Ectodermal cell (in vitro differentiated cells): ENCODE measurements around the gene SYCP1.

ENCODE experiments used
- H3K27ac ChIP-seq: 2 replicates; pipeline ENCODE4 v1.7.0; 2013; ENCODE audit warnings: mild to moderate bottlenecking, low read depth, low read length; ENCODE audit not compliant: insufficient read depth, poor library complexity, severe bottlenecking
- H3K27me3 ChIP-seq: 2 replicates; pipeline ENCODE4 v1.7.0; 2013; ENCODE audit warnings: mild to moderate bottlenecking, low read length; ENCODE audit not compliant: insufficient read depth, control insufficient read depth, poor library complexity, severe bottlenecking
- H3K36me3 ChIP-seq: one replicate; pipeline ENCODE4 v1.7.0; 2013; ENCODE audit warnings: low read length; ENCODE audit not compliant: control insufficient read depth, insufficient read depth
- H3K4me1 ChIP-seq: one replicate; pipeline ENCODE4 v1.7.0; 2013; ENCODE audit warnings: low read length; ENCODE audit not compliant: control insufficient read depth, insufficient read depth
- H3K4me3 ChIP-seq: 2 replicates; pipeline ENCODE4 v1.7.0; 2013; ENCODE audit warnings: low read depth, low read length, control low read depth; ENCODE audit not compliant: insufficient read depth
- H3K9me3 ChIP-seq: 2 replicates; pipeline ENCODE4 v1.7.0; 2013; ENCODE audit warnings: mild to moderate bottlenecking, low read length, moderate library complexity; ENCODE audit not compliant: control insufficient read depth
- WGBS, 2 experiments: methylation state at CpG; one replicate each; pipeline ENCODE4 v1.1.7; 2013; ENCODE audit warnings: missing lambda C conversion rate in 2 of 2; 5-methylcytosine and 5-hydroxymethylcytosine counted together

SYCP1 gene

DNA sequence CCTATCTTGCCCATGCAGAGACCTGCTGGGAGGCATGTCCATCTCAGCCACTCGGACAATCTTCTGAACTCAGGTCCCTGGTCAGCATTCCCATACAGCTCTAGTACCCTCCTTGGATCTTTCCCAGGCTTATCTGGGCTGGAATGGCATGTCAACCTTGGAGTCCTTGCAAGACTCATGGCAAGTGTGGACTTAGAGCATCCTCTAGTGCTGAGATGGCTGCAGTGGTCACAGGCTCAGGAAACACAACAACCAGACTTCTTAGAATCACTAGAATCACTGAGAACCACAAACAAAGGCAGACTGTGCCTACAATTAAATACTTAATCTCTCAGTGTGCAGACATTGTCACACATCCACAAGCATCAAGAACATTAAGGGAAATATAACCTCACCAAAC, 101.9 kb downstream of the SYCP1 start:
- WGBS, 2 experiments: 88 to 93% methylated on average over 1 of the region's 1 CpG
- H3K4me3 ChIP-seq: no peak overlapping the region
- H3K4me1 ChIP-seq: no peaks in the 10 kb centered on the region
- no peaks in the 10 kb centered on the region for H3K27me3 ChIP-seq
- H3K9me3 ChIP-seq: no peaks in the 10 kb centered on the region
- no peaks in the 10 kb centered on the region for H3K36me3 ChIP-seq
- H3K27ac ChIP-seq: no peak overlapping the region

GRCh38 chr1:114959423-114959822, 104.8 kb downstream of the SYCP1 start:
- H3K4me1 ChIP-seq: no peaks in the 10 kb centered on the region

DNA sequence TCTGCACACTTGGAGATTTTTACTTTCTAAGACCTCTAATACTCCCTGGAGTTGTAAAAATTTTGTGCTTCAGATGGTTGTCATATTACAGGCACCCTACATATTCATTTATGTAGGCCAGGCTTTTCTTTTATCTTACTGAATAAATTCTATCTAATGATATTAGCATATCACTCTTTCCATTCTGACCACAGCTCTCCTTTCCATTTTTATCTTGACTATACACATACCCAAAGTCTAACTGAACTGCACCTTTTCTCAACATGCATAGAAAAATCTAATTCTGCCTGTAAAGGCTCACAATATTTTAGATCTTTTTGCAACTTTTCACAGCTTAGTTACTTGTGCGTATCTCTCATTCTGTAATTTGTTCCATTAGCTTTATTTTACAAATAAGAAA, 122.2 kb downstream of the SYCP1 start:
- no peaks in the 10 kb centered on the region for H3K9me3 ChIP-seq
- H3K27me3 ChIP-seq: no peaks in the 10 kb centered on the region

More at GRCh38 chr1:114959423-114959822, 104.8 kb downstream of the SYCP1 start:
- no peak overlapping the region for H3K4me3 ChIP-seq
- no peaks in the 10 kb centered on the region for H3K9me3 ChIP-seq
- H3K27me3 ChIP-seq: no peaks in the 10 kb centered on the region
- no peaks in the 10 kb centered on the region for H3K36me3 ChIP-seq
- H3K27ac ChIP-seq: no peak overlapping the region

DNA sequence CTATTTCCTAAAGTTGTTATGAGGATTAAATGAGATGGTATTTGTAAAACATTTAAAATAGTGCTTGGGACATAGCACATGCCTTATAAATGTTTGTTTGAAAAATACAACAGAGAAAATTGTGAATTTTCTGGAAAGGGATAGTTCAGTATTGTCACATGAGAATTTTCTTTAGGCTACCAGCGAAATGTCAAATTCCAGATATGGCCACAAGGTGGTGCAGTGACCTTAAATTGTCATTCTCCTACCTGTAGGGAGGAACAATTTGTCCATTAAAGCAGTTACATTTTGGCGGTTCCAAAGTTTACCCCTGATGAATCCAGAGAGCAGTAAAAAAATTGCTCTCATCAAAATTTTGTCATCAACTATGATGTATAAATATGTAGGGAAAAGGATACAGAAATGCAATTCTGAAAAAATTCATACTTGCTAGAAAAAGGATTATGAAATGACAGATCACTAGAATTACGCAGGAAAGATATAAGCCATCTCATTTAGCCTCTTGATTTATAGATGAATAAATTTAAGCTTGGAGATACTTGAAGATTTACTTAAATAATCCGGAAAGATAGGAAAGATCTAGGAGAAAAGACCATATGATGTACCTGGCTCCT, 124.7 kb downstream of the SYCP1 start:
- H3K27me3 ChIP-seq: no peaks in the 10 kb centered on the region
- no peaks in the 10 kb centered on the region for H3K36me3 ChIP-seq
- 44 to 47% methylated on average over 3 to 4 of the region's 4 CpGs for WGBS, 2 experiments
- no peak overlapping the region for H3K4me3 ChIP-seq
- no peaks in the 10 kb centered on the region for H3K4me1 ChIP-seq
- no peak overlapping the region for H3K27ac ChIP-seq
- H3K9me3 ChIP-seq: no peaks in the 10 kb centered on the region

More for the DNA sequence above, 122.2 kb downstream of the SYCP1 start:
- Histone ChIP-seq H3K27ac (no peak overlapping the region), H3K4me3 (no peak overlapping the region), H3K4me1 (no peaks in the 10 kb centered on the region), H3K36me3 (no peaks in the 10 kb centered on the region)
- 100% methylated on average over 1 of the region's 1 CpG for WGBS, 2 experiments

GRCh38 chr1:114982251-114982650, 127.6 kb downstream of the SYCP1 start:
- WGBS, 2 experiments: 40 to 44% methylated on average over 1 of the region's 1 CpG

DNA sequence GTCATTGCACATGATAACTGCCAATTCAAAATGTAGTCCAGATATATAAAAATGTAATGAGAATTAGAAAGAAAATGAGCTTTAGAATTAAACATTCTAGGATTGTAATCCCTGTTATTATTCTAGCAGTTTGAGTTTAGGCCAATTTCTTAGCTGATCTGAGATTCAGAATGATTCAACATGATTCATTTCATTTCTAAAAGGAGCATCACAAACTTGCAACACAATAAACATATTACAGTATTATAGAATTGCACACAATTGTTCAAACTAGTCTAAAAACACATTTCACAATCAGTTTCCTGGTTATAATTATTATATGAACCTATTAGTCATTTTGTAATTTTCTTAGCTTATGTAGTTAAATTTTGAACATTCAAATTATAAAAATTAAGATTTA, 131.6 kb downstream of the SYCP1 start:
- Histone ChIP-seq H3K27ac (no peak overlapping the region), H3K4me1 (no peaks in the 10 kb centered on the region), H3K4me3 (no peak overlapping the region), H3K9me3 (no peaks in the 10 kb centered on the region), H3K36me3 (no peaks in the 10 kb centered on the region), H3K27me3 (no peaks in the 10 kb centered on the region)

More at GRCh38 chr1:114982251-114982650, 127.6 kb downstream of the SYCP1 start:
- Histone ChIP-seq H3K9me3 (no peaks in the 10 kb centered on the region), H3K4me1 (no peaks in the 10 kb centered on the region), H3K27me3 (no peaks in the 10 kb centered on the region), H3K36me3 (no peaks in the 10 kb centered on the region), H3K4me3 (no peak overlapping the region), H3K27ac (no peak overlapping the region)

DNA sequence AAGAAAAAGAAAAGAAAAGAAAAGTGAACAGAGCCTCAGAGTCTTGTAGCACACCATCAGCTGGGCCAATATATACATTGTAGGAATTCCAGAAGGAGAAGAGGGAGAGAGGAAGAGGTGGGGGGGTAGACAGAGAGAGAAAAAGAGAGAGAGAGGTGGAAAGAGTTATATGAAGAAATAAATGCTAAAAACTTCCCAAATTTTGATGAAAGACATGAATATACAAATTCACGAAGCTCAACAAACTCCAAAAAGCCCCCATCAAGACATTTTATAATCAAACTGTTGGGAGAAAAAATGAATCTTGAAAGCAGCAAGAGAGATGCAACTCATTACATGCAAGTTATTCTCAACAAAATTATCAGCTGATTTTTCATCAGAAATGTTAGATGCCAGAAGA, 133.4 kb downstream of the SYCP1 start:
- H3K4me3 ChIP-seq: no peak overlapping the region
- H3K27ac ChIP-seq: no peak overlapping the region
- H3K9me3 ChIP-seq: no peaks in the 10 kb centered on the region
- WGBS, 2 experiments: 80 to 100% methylated on average over 1 of the region's 1 CpG
- H3K27me3 ChIP-seq: no peaks in the 10 kb centered on the region
- H3K36me3 ChIP-seq: no peaks in the 10 kb centered on the region
- H3K4me1 ChIP-seq: no peaks in the 10 kb centered on the region

GRCh38 chr1:114997510-114998289, 143.0 kb downstream of the SYCP1 start:
- Histone ChIP-seq H3K36me3 (no peaks in the 10 kb centered on the region), H3K9me3 (no peaks in the 10 kb centered on the region), H3K4me3 (no peak overlapping the region), H3K4me1 (no peaks in the 10 kb centered on the region), H3K27ac (no peak overlapping the region), H3K27me3 (no peaks in the 10 kb centered on the region)

GRCh38 chr1:115006191-115006590, 151.5 kb downstream of the SYCP1 start:
- Histone ChIP-seq H3K27ac (no peak overlapping the region), H3K27me3 (no peaks in the 10 kb centered on the region), H3K36me3 (no peaks in the 10 kb centered on the region), H3K4me3 (no peak overlapping the region), H3K9me3 (no peaks in the 10 kb centered on the region), H3K4me1 (no peaks in the 10 kb centered on the region)
- 94 to 96% methylated on average over 2 of the region's 2 CpGs for WGBS, 2 experiments

GRCh38 chr1:115012006-115012405, 157.3 kb downstream of the SYCP1 start:
- no peak overlapping the region for H3K27ac ChIP-seq
- no peaks in the 10 kb centered on the region for H3K4me1 ChIP-seq
- H3K4me3 ChIP-seq: no peak overlapping the region
- no peaks in the 10 kb centered on the region for H3K9me3 ChIP-seq
- H3K36me3 ChIP-seq: no peaks in the 10 kb centered on the region
- H3K27me3 ChIP-seq: no peaks in the 10 kb centered on the region
- 90 to 95% methylated on average over 1 of the region's 1 CpG for WGBS, 2 experiments
